Measurements from ENCODE around the gene ICAM2.

DNA sequence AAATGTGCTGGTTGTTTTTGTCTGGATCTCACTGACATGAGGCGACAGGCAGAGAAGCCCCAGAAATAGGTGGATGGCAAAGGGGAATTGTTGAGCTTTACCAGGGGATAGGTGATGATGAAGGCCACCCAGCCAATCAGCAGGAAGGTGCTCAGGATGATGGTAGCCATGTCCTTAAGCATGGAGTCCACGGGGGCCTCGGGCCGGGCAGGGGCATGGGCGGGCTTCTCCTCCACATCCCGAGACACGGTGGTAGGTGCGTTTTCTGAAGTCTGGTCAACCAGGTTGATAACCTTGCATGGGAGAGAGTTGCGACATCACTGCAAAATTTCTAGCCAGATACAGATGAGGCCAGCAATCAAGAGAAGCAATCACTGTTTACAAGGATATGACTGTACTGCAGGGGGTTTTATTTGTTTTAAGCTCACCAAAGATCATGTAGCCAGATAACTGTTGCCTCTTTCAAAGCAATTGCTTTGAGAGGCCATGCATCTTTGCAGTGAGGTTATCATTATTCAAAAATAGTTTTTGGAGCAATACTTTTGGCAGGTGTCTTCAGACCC lies 37.3 kb upstream of the ICAM2 start:
- TF ChIP-seq, protein P1, sequence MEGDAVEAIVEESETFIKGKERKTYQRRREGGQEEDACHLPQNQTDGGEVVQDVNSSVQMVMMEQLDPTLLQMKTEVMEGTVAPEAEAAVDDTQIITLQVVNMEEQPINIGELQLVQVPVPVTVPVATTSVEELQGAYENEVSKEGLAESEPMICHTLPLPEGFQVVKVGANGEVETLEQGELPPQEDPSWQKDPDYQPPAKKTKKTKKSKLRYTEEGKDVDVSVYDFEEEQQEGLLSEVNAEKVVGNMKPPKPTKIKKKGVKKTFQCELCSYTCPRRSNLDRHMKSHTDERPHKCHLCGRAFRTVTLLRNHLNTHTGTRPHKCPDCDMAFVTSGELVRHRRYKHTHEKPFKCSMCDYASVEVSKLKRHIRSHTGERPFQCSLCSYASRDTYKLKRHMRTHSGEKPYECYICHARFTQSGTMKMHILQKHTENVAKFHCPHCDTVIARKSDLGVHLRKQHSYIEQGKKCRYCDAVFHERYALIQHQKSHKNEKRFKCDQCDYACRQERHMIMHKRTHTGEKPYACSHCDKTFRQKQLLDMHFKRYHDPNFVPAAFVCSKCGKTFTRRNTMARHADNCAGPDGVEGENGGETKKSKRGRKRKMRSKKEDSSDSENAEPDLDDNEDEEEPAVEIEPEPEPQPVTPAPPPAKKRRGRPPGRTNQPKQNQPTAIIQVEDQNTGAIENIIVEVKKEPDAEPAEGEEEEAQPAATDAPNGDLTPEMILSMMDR (IDR thresholded peaks at IDR 0.05; ENCODE audit: low read depth, low read length, poor library complexity, severe bottlenecking) = no peak
- no peak for TF ChIP-seq EZH2phosphoT487 (IDR thresholded peaks at IDR 0.05; ENCODE audit: borderline replicate concordance, low read length)
